Measurements from ENCODE around the gene CCDC77. TPM values are rescaled to one million over a fixed set of nuclear protein-coding genes. Genes with fewer than 3 reads are reported as not detected.

CCDC77 gene
- total RNA-seq, 1 experiment from 2014 or later = 21.9 TPM

- Histone ChIP-seq H2BK120ac (ENCODE audit: low read depth, low read length, poor library complexity, severe bottlenecking) (no peak overlapping the region), H3K79me1 (ENCODE audit: insufficient read depth, low read depth, low read length, poor library complexity, severe bottlenecking) (no peaks in the 10 kb centered on the region), H3K79me2 (ENCODE audit: insufficient read depth, low read length) (no peaks in the 10 kb centered on the region), H3K18ac (ENCODE audit: insufficient read length, low read depth, low read length) (no peak overlapping the region), H4K91ac (ENCODE audit: insufficient read length, low read depth, low read length) (no peak overlapping the region), H3K27me3 (ENCODE audit: insufficient read depth, low read length) (no peaks in the 10 kb centered on the region), H2AK5ac (ENCODE audit: insufficient read length, low read length) (no peak overlapping the region), H2BK5ac (ENCODE audit: insufficient read length, low read length) (no peak overlapping the region), H3K23ac (ENCODE audit: insufficient read length, low read depth, low read length) (no peak overlapping the region), H3K56ac (ENCODE audit: insufficient read length, low read depth, low read length) (no peak overlapping the region), H2BK12ac (ENCODE audit: insufficient read length, low read depth, low read length) (no peak overlapping the region), H3K9me3 (ENCODE audit: control insufficient read depth, low read depth, low read length) (no peaks in the 10 kb centered on the region), H3K4me1 (ENCODE audit: insufficient read depth, low read length) (no peaks in the 10 kb centered on the region), H3K4ac (ENCODE audit: low read depth, low read length) (no peak overlapping the region), H2BK15ac (ENCODE audit: low read depth, low read length) (no peak overlapping the region), H3K9ac (ENCODE audit: extremely low read depth, insufficient read length, low read length) (no peak overlapping the region), H3K23me2 (ENCODE audit: insufficient read length, low read depth, low read length, poor library complexity, severe bottlenecking) (no peaks in the 10 kb centered on the region), H3T11ph (ENCODE audit: low read length) (no peak overlapping the region), H4K5ac (ENCODE audit: insufficient read length, low read depth, low read length) (no peak overlapping the region), H3K14ac (ENCODE audit: insufficient read depth, low read length) (no peak overlapping the region), H3K4me2 (ENCODE audit: insufficient read depth, insufficient read length, low read length) (no peak overlapping the region), H3K27ac (ENCODE audit: insufficient read length, low read depth, low read length) (no peak overlapping the region), H4K20me1 (ENCODE audit: control insufficient read depth, insufficient read depth, insufficient read length) (no peaks in the 10 kb centered on the region), H2AFZ (ENCODE audit: low read length) (no peak overlapping the region), H4K8ac (replicated peaks; ENCODE audit: insufficient read length, low read depth, low read length) (no peak overlapping the region), H2BK20ac (ENCODE audit: low read depth, low read length, poor library complexity, severe bottlenecking) (no peak overlapping the region)
- no peak overlapping the region for H3K27ac Mint-ChIP-seq
- no peak for DNase-seq
- H3K4me1 Mint-ChIP-seq = no peaks in the 10 kb centered on the region
- H3K4me3 Mint-ChIP-seq = no peak overlapping the region
- WGBS (ENCODE audit: extremely low coverage, insufficient read length, low lambda C conversion rate) = no CpG with 5 or more reads among the region's 1 CpG
- H3K9me3 Mint-ChIP-seq = peaks cover 2 to 15% of the 10 kb centered on the region in 2 experiments; a peak in 3 of 5 replicates
- peaks cover 8 to 18% (median 9%) of the 10 kb centered on the region in 3 experiments; a peak in 6 of 7 replicates for H3K36me3 Mint-ChIP-seq (ENCODE audit: insufficient read depth in 1 of 3, low read depth in 3 of 3)
- TF ChIP-seq CTCF (conservative IDR thresholded peaks at IDR 0.05) = no peak
- no peaks in the 10 kb centered on the region for H3K27me3 Mint-ChIP-seq (ENCODE audit: low read depth)
Observed at GRCh38 chr12:447141-447540, 45.7 kb downstream of the CCDC77 start.

Data from H9 (cell line).